ENCODE results near the gene TGFA. TPM values are rescaled to one million over a fixed set of nuclear protein-coding genes. Genes with fewer than 3 reads are reported as not detected.

The TGFA gene
- total RNA-seq, 1 experiment from 2014 or later, result 1.7 TPM

- Histone ChIP-seq H3K4me1 (ENCODE audit: control insufficient read depth, insufficient read depth, low read length) (no peaks in the 10 kb centered on the region), H3K4me3 (ENCODE audit: low read depth in 2 of 2, low read length in 2 of 2) (no peak overlapping the region), H3K36me3 (ENCODE audit: control insufficient read depth, insufficient read depth, low read length) (no peaks in the 10 kb centered on the region), H3K27me3 (ENCODE audit: control insufficient read depth, insufficient read depth, low read length) (no peaks in the 10 kb centered on the region), H3K9me3 (ENCODE audit: control insufficient read depth, insufficient read depth, low read depth, low read length) (no peaks in the 10 kb centered on the region), H3K27ac (ENCODE audit: low read length) (no peak overlapping the region)
- intact Hi-C loops (cut with micrococcal nuclease; ENCODE audit: unreplicated experiment), result no loop called here
- BruUV-seq (replicated peaks), result no TSS peak
- in situ Hi-C loops (cut with HindIII; ENCODE audit: low pct_unique_long_range_greater_than_20kb, low sequenced_read_pairs), result no loop called here
- TF ChIP-seq SIN3A (IDR thresholded peaks at IDR 0.05; ENCODE audit: borderline replicate concordance, insufficient read depth, low read depth, low read length) (no peak), POLR2AphosphoS5 (IDR thresholded peaks at IDR 0.05; ENCODE audit: low read depth, low read length) (no peak)
- TF ChIP-seq, protein P1, sequence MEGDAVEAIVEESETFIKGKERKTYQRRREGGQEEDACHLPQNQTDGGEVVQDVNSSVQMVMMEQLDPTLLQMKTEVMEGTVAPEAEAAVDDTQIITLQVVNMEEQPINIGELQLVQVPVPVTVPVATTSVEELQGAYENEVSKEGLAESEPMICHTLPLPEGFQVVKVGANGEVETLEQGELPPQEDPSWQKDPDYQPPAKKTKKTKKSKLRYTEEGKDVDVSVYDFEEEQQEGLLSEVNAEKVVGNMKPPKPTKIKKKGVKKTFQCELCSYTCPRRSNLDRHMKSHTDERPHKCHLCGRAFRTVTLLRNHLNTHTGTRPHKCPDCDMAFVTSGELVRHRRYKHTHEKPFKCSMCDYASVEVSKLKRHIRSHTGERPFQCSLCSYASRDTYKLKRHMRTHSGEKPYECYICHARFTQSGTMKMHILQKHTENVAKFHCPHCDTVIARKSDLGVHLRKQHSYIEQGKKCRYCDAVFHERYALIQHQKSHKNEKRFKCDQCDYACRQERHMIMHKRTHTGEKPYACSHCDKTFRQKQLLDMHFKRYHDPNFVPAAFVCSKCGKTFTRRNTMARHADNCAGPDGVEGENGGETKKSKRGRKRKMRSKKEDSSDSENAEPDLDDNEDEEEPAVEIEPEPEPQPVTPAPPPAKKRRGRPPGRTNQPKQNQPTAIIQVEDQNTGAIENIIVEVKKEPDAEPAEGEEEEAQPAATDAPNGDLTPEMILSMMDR (IDR thresholded peaks at IDR 0.05), result no peak
- CTCF ChIA-PET, result interaction anchor here (0.7 kb wide), 1 partner anchor 130 kb away, joined by 4 read pairs; no protein-coding TSS in a partner anchor
- DNase-seq (ENCODE audit: low read depth, low spot score) (no peak), ATAC-seq (no peak)
- POLR2A ChIA-PET, result no interaction called here
Measured at GRCh38 chr2:70461981-70462876, 91.4 kb downstream of the TGFA start.

DNA sequence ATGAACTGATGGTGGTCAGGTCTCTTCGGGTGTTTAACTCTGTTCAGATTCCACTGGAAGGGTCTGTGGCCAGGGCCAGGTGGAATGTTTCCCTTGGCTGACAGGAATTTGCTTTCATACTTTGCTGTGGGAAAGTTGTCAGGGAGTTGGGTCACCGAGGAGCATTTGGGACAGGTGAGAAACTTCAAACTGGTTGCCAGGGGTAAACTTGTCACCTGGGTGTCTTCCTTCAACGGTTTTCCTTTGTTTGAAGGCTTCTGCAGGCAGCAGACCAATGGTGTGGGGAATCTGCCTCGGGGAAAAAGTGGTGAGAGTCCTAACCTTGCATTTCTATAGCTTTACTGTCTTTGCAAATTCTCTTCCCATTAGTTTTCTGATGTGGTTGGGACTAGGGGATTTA is 92.2 kb downstream of the TGFA start:
- ChIA-PET CTCF (no interaction called here), POLR2A (no interaction called here)
- H3K36me3 ChIP-seq (ENCODE audit: control insufficient read depth, insufficient read depth, low read length), result no peaks in the 10 kb centered on the region
- in situ Hi-C loops (cut with HindIII; ENCODE audit: low pct_unique_long_range_greater_than_20kb, low sequenced_read_pairs) (no loop called here), intact Hi-C loops (cut with micrococcal nuclease; ENCODE audit: unreplicated experiment) (no loop called here)
- H3K27me3 ChIP-seq (ENCODE audit: control insufficient read depth, insufficient read depth, low read length), result peaks cover 4% of the 10 kb centered on the region; the same call in 1 of the 2 replicates
- no peak for TF ChIP-seq SIN3A (IDR thresholded peaks at IDR 0.05; ENCODE audit: borderline replicate concordance, insufficient read depth, low read depth, low read length)
- no peak for TF ChIP-seq POLR2AphosphoS5 (IDR thresholded peaks at IDR 0.05; ENCODE audit: low read depth, low read length)
- TF ChIP-seq REST (IDR thresholded peaks at IDR 0.05; ENCODE audit: insufficient read depth in 1 of 2, low read depth in 2 of 2, low read length in 1 of 2), result no peak
- TF ChIP-seq, protein P1 (IDR thresholded peaks at IDR 0.05), result no peak
- no peak for TF ChIP-seq TCF7L2 (IDR thresholded peaks at IDR 0.05; ENCODE audit: low read depth, low read length)
- no peak overlapping the region for H3K27ac ChIP-seq (ENCODE audit: low read length)
- no peak overlapping the region for H3K4me3 ChIP-seq (ENCODE audit: low read depth in 2 of 2, low read length in 2 of 2)
- DNase-seq (ENCODE audit: low read depth, low spot score), result no peak
- H3K4me1 ChIP-seq (ENCODE audit: control insufficient read depth, insufficient read depth, low read length), result no peaks in the 10 kb centered on the region
- H3K9me3 ChIP-seq (ENCODE audit: control insufficient read depth, insufficient read depth, low read depth, low read length), result no peaks in the 10 kb centered on the region
- ATAC-seq, result no peak
- BruUV-seq (replicated peaks), result no TSS peak
